Measurements from ENCODE around the gene TBC1D1. TPM values are rescaled to one million over a fixed set of nuclear protein-coding genes. Genes with fewer than 3 reads are reported as not detected.
A peak's percentile ranks its signal among the peaks of the same experiment; 100 is the strongest.

The TBC1D1 gene
- total and polyA plus RNA-seq, 3 experiments from 2014 or later, result 26.7 to 76.1 (median 73.1) TPM

DNA sequence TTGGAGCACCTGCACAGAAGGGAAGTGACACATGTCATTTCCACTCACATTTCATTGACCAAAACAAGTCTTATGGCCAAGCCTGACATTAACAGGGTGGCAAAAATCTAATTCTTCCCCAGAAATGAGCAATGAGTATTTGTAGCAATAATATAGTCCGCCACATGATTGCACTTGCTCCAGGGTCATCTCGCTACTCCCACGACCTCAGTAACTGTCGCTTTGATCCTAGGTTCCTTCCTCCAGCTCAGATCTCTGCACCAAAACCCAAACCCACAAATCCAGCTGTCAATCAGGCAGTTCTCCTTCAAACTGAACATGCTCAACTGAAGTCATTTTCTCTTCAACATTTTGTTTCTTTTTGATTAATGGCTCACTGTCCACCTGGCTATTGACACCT lies 44.1 kb downstream of the TBC1D1 start:
- no peak for DNase-seq
- H3K36me3 Mint-ChIP-seq, result peaks cover 16 to 23% (median 18%) of the 10 kb centered on the region in 3 donors
- no peak overlapping the region for H3K27ac ChIP-seq (ENCODE audit: low read depth, low read length)
- H3K9me3 ChIP-seq (ENCODE audit: low read length), result no peaks in the 10 kb centered on the region
- H3K4me3 ChIP-seq (ENCODE audit: low read length), result no peak overlapping the region
- no peaks in the 10 kb centered on the region for H3K27me3 Mint-ChIP-seq
- H3K4me1 Mint-ChIP-seq, result peaks cover 3 to 6% (median 6%) of the 10 kb centered on the region in 3 donors
- no peaks in the 10 kb centered on the region for H3K4me1 ChIP-seq (ENCODE audit: insufficient read depth, low read length)
- H3K27me3 ChIP-seq (ENCODE audit: insufficient read depth, low read length, poor library complexity, severe bottlenecking), result no peaks in the 10 kb centered on the region
- H3K36me3 ChIP-seq (ENCODE audit: insufficient read depth, low read length), result no peaks in the 10 kb centered on the region
- peaks cover 0 to 3% (median 2%) of the 10 kb centered on the region in 5 donors for H3K9me3 Mint-ChIP-seq
- H3K27ac Mint-ChIP-seq, result no peak overlapping the region
- POLR2A ChIA-PET, result no interaction called here
- CTCF ChIA-PET, result interaction anchor here (0.8 kb wide), 1 partner anchor 43 kb away, joined by 3 read pairs; no protein-coding TSS in a partner anchor
- H3K4me3 Mint-ChIP-seq, result no peak overlapping the region

DNA sequence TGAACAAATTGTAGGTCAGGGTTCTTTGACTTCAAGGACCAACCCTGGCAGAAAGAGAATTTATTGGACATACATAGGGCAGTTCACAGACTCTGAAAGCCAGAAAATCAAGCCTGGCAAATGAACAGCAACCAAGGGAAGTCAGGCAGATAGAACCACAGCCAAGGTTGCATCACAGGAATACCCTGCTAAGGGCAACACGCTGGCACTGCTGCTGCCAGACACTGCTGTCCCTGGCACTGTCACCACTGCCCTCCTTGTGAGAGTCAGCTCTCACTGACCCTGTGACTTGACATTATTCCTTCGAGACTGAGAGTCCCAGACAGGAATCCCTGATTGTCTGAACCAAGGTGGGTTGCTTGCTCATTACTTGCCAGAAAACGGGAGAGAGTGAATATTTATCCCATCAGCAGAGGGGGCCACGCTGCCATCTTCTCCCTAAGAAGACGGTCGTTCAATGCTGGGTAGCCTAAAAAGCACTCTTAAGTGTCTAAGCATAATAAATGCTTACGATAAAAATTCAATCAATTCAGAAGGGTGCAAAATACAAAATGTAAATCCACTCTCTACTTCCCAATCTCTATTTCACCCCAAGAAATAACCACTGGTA lies 46.1 kb downstream of the TBC1D1 start:
- Mint-ChIP-seq H3K4me1 (peaks cover 19 to 24% (median 23%) of the 10 kb centered on the region in 3 donors), H3K9me3 (peaks cover 0 to 3% (median 2%) of the 10 kb centered on the region in 5 donors), H3K27me3 (peaks cover 0 to 1% of the 10 kb centered on the region in 2 donors), H3K27ac (no peak overlapping the region), H3K4me3 (no peak overlapping the region), H3K36me3 (peaks cover 15 to 17% (median 16%) of the 10 kb centered on the region in 3 donors)
- no peaks in the 10 kb centered on the region for H3K4me1 ChIP-seq (ENCODE audit: insufficient read depth, low read length)
- H3K4me3 ChIP-seq (ENCODE audit: low read length), result no peak overlapping the region
- ChIA-PET POLR2A (no interaction called here), CTCF (no interaction called here)
- no peaks in the 10 kb centered on the region for H3K36me3 ChIP-seq (ENCODE audit: insufficient read depth, low read length)
- H3K27me3 ChIP-seq (ENCODE audit: insufficient read depth, low read length, poor library complexity, severe bottlenecking), result no peaks in the 10 kb centered on the region
- no peak overlapping the region for H3K27ac ChIP-seq (ENCODE audit: low read depth, low read length)
- no peaks in the 10 kb centered on the region for H3K9me3 ChIP-seq (ENCODE audit: low read length)
- no peak for DNase-seq

DNA sequence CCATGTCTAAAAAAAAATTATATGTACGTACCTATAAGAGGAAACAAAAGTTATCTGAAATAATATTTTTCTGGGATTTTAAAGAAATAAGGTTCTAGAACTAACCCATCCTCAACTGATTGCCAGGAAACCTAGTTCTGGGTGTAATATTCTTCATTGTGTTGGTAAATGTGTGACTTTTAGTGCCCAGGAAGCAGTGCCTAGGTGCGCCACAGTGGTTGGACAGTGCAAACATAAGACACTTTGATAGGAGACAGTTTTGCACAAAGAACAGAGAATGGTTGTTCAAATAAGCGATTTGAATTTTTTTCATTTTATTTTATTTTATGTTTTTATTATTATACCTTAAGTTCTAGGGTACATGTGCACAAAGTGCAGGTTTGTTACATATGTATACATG lies 47.3 kb downstream of the TBC1D1 start:
- no peak for DNase-seq
- Histone ChIP-seq H3K27ac (ENCODE audit: low read depth, low read length) (no peak overlapping the region), H3K9me3 (ENCODE audit: low read length) (no peaks in the 10 kb centered on the region), H3K4me1 (ENCODE audit: insufficient read depth, low read length) (no peaks in the 10 kb centered on the region), H3K27me3 (ENCODE audit: insufficient read depth, low read length, poor library complexity, severe bottlenecking) (no peaks in the 10 kb centered on the region), H3K36me3 (ENCODE audit: insufficient read depth, low read length) (no peaks in the 10 kb centered on the region), H3K4me3 (ENCODE audit: low read length) (no peak overlapping the region)
- ChIA-PET CTCF (no interaction called here), POLR2A (no interaction called here)
- no peak overlapping the region for H3K27ac Mint-ChIP-seq
- peaks cover 0 to 3% (median 2%) of the 10 kb centered on the region in 5 donors for H3K9me3 Mint-ChIP-seq
- peaks cover 26 to 28% (median 28%) of the 10 kb centered on the region in 3 donors for H3K4me1 Mint-ChIP-seq
- peaks cover 0 to 1% of the 10 kb centered on the region in 2 donors for H3K27me3 Mint-ChIP-seq
- H3K36me3 Mint-ChIP-seq, result peaks cover 12 to 17% (median 16%) of the 10 kb centered on the region in 3 donors
- H3K4me3 Mint-ChIP-seq, result no peak overlapping the region

GRCh38 chr4:37946503-37947179 lies 55.8 kb downstream of the TBC1D1 start:
- DNase-seq, result no peak
- Histone ChIP-seq H3K27me3 (ENCODE audit: insufficient read depth, low read length, poor library complexity, severe bottlenecking) (no peaks in the 10 kb centered on the region), H3K4me3 (ENCODE audit: low read length) (no peak overlapping the region), H3K27ac (ENCODE audit: low read depth, low read length) (no peak overlapping the region), H3K36me3 (ENCODE audit: insufficient read depth, low read length) (no peaks in the 10 kb centered on the region), H3K9me3 (ENCODE audit: low read length) (no peaks in the 10 kb centered on the region), H3K4me1 (ENCODE audit: insufficient read depth, low read length) (no peaks in the 10 kb centered on the region)
- Mint-ChIP-seq H3K36me3 (peaks cover 0 to 23% (median 11%) of the 10 kb centered on the region in 3 donors), H3K27me3 (no peaks in the 10 kb centered on the region), H3K27ac (peak overlapping the region in 5 of 8 donors; percentile 2 to 46 (median 17)), H3K4me1 (peaks cover 40 to 56% (median 49%) of the 10 kb centered on the region in 3 donors), H3K9me3 (no peaks in the 10 kb centered on the region), H3K4me3 (no peak overlapping the region)
- CTCF ChIA-PET, result no interaction called here
- POLR2A ChIA-PET, result no interaction called here

DNA sequence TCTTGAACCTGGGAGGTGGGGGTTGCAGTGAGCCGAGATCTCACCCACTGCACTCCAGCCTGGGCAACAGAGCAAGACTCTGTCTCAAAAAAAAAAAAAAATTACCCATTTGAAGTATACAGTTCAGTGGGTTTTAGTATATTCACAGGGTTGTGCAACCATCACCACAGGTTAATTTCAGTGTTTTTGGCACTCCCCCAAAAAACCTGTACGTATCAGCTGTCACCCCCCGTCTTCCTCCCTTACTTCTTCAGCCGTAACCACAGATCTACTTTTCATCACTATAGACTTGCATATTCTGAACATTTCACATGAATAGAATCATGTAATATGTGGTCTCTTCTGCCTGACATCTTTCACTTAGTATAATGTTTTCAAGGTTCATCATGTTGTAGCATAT lies 57.7 kb downstream of the TBC1D1 start:
- Histone ChIP-seq H3K4me3 (ENCODE audit: low read length) (no peak overlapping the region), H3K36me3 (ENCODE audit: insufficient read depth, low read length) (no peaks in the 10 kb centered on the region), H3K27me3 (ENCODE audit: insufficient read depth, low read length, poor library complexity, severe bottlenecking) (no peaks in the 10 kb centered on the region), H3K9me3 (ENCODE audit: low read length) (no peaks in the 10 kb centered on the region), H3K4me1 (ENCODE audit: insufficient read depth, low read length) (no peaks in the 10 kb centered on the region), H3K27ac (ENCODE audit: low read depth, low read length) (no peak overlapping the region)
- peaks cover 31 to 41% (median 38%) of the 10 kb centered on the region in 3 donors for H3K4me1 Mint-ChIP-seq
- peak in 2 of 5 donors; percentile 9 to 37 for DNase-seq
- no peaks in the 10 kb centered on the region for H3K9me3 Mint-ChIP-seq
- CTCF ChIA-PET, result interaction anchor here (1.4 kb wide), 1 partner anchor 22 kb away, joined by 3 read pairs; no protein-coding TSS in a partner anchor
- peaks cover 10 to 41% (median 25%) of the 10 kb centered on the region in 3 donors for H3K36me3 Mint-ChIP-seq
- H3K27me3 Mint-ChIP-seq, result no peaks in the 10 kb centered on the region
- POLR2A ChIA-PET, result interaction anchor here (0.6 kb wide), 1 partner anchor 57 kb away, joined by 3 read pairs; no protein-coding TSS in a partner anchor
- peak overlapping the region in 4 of 8 donors; percentile 2 to 58 (median 11) for H3K27ac Mint-ChIP-seq
- H3K4me3 Mint-ChIP-seq, result no peak overlapping the region

DNA sequence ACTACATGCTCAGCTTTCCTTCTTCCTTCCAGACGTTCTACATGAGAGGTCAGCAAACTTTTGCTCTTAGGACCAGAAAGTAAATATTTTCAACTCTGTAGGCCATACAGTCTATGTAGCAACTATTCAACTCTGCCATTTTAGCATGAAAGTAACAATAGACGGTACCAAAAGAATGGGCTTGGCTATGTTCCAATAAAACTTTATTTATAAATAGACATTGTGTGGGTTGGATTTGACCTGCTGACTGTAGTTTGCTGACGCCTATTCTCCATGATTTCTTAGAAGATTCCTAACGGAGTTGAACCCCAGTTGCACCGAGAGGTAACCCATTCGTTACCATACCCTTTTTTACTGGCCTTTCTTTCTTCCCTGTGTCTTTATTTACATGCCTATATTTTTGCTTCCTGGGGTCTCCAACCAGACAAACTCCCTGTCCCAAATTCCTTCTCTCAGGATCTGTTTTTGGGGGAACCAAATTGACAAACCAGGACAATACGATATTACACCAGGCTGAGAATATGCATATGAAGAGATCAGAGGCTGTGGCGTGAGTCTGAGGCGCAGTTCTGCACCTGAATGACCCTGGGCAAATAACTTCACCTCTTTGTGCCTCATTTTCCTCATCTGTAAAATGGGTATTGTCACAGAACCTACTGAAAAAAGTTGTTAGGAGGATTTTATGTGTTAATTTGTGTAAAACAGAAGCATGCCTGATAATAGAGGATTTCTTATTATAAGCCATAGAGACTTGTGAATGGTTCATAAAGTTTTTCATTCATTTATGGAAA lies 58.9 kb downstream of the TBC1D1 start:
- H3K27me3 Mint-ChIP-seq, result no peaks in the 10 kb centered on the region
- H3K36me3 Mint-ChIP-seq, result peaks cover 10 to 43% (median 26%) of the 10 kb centered on the region in 3 donors
- peak overlapping the region in 1 of 8 donors; percentile 53 for H3K27ac Mint-ChIP-seq
- H3K9me3 Mint-ChIP-seq, result no peaks in the 10 kb centered on the region
- peaks cover 35 to 41% (median 35%) of the 10 kb centered on the region in 3 donors for H3K4me1 Mint-ChIP-seq
- H3K4me3 Mint-ChIP-seq, result no peak overlapping the region
- Histone ChIP-seq H3K4me1 (ENCODE audit: insufficient read depth, low read length) (no peaks in the 10 kb centered on the region), H3K27ac (ENCODE audit: low read depth, low read length) (no peak overlapping the region), H3K36me3 (ENCODE audit: insufficient read depth, low read length) (no peaks in the 10 kb centered on the region), H3K4me3 (ENCODE audit: low read length) (no peak overlapping the region), H3K27me3 (ENCODE audit: insufficient read depth, low read length, poor library complexity, severe bottlenecking) (no peaks in the 10 kb centered on the region), H3K9me3 (ENCODE audit: low read length) (no peaks in the 10 kb centered on the region)
- ChIA-PET CTCF (no interaction called here), POLR2A (no interaction called here)
- DNase-seq, result no peak

DNA sequence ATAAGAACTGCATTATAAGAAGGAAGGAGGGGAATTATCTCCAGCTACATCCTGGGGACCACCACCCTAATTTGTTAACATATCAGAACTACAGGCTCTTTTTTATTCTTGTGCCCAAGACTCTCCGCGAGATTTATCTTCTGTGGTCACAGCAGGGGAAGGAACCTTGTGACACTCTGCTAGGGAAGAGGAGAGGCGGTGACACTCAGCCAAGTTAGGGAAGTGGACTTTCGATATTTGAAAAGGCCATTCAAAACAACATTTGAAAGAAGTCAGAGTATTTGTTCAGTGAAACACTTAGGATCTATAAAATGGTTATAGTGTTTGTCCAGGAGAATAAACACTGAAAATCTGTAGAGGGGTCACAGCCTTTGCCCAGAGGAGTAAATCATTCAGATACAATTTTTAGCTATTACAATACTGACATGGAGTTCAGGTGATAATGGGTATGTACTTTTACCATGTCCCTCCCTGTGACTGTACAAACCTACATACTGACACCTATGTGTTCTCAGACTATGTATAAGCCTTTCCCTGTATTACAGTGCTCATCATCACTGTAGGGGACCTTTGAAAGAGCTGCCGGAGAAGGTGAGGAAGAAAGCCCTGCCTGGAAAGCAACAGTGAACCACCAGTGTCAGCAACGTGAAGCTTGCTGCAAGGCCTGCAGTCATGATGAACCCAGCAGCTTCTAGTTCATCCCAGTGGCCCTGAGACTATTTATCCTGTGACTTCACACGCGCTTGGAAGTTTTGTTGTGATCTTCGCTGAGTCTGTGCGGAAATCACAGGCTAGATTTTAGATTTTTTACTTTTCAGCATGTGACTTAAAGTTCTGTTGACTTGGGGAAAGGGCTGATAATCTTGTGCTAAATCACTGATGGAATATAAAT lies 60.8 kb downstream of the TBC1D1 start:
- Mint-ChIP-seq H3K27ac (no peak overlapping the region), H3K9me3 (no peaks in the 10 kb centered on the region), H3K27me3 (no peaks in the 10 kb centered on the region), H3K36me3 (peaks cover 10 to 39% (median 24%) of the 10 kb centered on the region in 3 donors), H3K4me3 (no peak overlapping the region), H3K4me1 (peaks cover 20 to 26% (median 23%) of the 10 kb centered on the region in 3 donors)
- CTCF ChIA-PET, result no interaction called here
- H3K27ac ChIP-seq (ENCODE audit: low read depth, low read length), result no peak overlapping the region
- H3K4me1 ChIP-seq (ENCODE audit: insufficient read depth, low read length), result no peaks in the 10 kb centered on the region
- H3K36me3 ChIP-seq (ENCODE audit: insufficient read depth, low read length), result no peaks in the 10 kb centered on the region
- H3K4me3 ChIP-seq (ENCODE audit: low read length), result no peak overlapping the region
- POLR2A ChIA-PET, result no interaction called here
- no peak for DNase-seq
- no peaks in the 10 kb centered on the region for H3K9me3 ChIP-seq (ENCODE audit: low read length)
- no peaks in the 10 kb centered on the region for H3K27me3 ChIP-seq (ENCODE audit: insufficient read depth, low read length, poor library complexity, severe bottlenecking)

All from CD8-positive, alpha-beta memory T cell (primary cell).